Panc1 (cell line): Measurements from ENCODE around the gene SPANXB1.

Experiments
- CTCF ChIP-seq: fragments of 450-650 bp; IDR thresholded peaks from 2 replicates; pipeline ENCODE4 v1.5.1; 2017; ENCODE audit warnings: mild to moderate bottlenecking
- POLR2AphosphoS5 ChIP-seq: IDR thresholded peaks from 2 replicates; pipeline ENCODE4 v1.6.1; 2012; ENCODE audit warnings: mild to moderate bottlenecking, low read depth, low read length, moderate library complexity
- SIN3A ChIP-seq: IDR thresholded peaks from 2 replicates; pipeline ENCODE4 v1.6.1; 2012; ENCODE audit warnings: low read depth, mild to moderate bottlenecking, low read length, moderate library complexity, borderline replicate concordance; ENCODE audit not compliant: insufficient read depth
- TCF7L2 ChIP-seq: IDR thresholded peaks from 2 replicates; pipeline ENCODE4 v1.6.1; 2011; ENCODE audit warnings: mild to moderate bottlenecking, low read depth, low read length, inconsistent platforms

- TF ChIP-seq POLR2AphosphoS5 (no peak), CTCF (no peak), TCF7L2 (no peak), SIN3A (no peak)
Measured at GRCh38 chrX:140980271-140980670, 22.1 kb upstream of the SPANXB1 start.
